ENCODE data around the gene DPCD.

DNA sequence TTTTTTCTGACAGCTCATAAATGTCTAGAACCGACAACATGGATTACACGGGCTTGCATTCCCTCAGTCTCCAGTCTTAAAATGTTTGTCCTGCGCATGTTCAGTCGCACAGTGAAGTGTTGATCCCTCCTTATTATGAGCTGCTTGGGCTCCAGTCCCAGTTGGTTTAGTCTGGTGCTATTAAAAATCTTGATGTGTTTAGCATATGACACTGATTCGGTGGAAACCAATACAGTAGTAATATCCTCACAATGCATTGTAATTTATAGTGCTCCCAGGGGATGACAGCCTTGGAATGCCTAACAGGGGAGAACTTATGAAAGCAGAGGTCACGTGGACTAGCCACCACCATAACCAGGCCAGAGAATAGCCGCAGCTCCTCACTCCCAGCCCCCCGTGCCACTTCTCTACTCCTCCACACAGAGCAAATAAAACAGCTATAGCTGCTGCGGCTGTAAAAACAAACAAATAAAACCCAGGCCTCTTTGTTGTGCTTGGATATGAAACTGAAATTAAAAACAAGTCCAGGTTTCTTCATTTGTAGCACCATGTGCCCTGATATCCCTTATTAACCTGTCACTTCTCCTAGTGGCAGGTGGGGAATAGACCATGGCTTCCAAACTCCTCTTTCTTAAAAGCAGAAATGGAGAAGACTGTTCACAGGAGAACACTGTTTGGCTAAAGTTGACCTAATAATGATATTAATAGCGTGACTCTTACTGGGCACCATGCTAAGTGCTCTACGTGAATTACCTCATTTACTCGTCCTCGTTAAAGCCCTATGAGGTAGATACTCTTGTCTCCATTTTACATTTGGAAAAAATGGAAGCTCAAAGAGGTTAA is 7.7 kb downstream of the DPCD start:
- TF ChIP-seq, protein P1, sequence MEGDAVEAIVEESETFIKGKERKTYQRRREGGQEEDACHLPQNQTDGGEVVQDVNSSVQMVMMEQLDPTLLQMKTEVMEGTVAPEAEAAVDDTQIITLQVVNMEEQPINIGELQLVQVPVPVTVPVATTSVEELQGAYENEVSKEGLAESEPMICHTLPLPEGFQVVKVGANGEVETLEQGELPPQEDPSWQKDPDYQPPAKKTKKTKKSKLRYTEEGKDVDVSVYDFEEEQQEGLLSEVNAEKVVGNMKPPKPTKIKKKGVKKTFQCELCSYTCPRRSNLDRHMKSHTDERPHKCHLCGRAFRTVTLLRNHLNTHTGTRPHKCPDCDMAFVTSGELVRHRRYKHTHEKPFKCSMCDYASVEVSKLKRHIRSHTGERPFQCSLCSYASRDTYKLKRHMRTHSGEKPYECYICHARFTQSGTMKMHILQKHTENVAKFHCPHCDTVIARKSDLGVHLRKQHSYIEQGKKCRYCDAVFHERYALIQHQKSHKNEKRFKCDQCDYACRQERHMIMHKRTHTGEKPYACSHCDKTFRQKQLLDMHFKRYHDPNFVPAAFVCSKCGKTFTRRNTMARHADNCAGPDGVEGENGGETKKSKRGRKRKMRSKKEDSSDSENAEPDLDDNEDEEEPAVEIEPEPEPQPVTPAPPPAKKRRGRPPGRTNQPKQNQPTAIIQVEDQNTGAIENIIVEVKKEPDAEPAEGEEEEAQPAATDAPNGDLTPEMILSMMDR (conservative IDR thresholded peaks at IDR 0.05 in 1 of 2, IDR thresholded peaks at IDR 0.05 in 1 of 2; ENCODE audit: extremely low read depth in 1 of 2, insufficient read depth in 1 of 2, low read depth in 1 of 2, low read length in 2 of 2), result no peak
- no peak for TF ChIP-seq EZH2 (IDR thresholded peaks at IDR 0.05; ENCODE audit: borderline replicate concordance, low read length)

Measured in mammary epithelial cell (primary cell).